ENCODE measurements around the gene FAM151A.

Gene FAM151A

DNA sequence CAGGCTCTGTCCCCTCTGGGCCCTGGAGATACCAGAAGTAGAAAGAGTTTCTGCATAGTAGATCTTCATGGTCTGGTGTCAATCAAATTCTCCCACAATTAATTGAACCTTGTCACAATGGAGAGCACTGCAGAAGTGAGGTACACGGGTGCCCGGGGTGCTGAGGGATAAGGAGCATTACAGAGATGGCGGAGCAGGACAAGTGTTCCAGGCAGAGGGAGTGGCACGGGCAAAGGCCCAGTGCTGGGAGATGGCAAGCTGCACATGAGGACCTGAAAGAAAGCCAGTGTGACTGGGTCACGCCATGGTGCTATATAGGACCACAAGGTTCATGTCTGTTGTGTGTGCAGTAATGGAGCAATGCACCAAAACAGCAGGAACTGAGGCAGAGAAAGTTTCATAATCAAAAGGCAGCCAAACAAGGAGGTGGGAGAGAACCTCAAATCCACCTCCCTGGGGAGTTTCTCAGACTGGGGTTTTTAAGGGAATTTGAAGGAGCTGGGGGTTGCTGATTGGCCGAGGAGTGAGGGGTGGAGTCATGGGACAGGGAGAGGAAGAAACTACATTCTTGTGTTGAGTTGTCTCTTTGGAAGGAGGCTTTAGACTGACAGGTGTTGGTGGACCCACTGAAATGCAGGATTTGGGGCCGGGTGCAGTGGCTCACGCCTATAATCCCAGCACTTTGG lies 47.6 kb downstream of the FAM151A start:
- no peak for DNase-seq

- no peak for DNase-seq
Observed at GRCh38 chr1:54575161-54575560, 48.2 kb downstream of the FAM151A start.

DNA sequence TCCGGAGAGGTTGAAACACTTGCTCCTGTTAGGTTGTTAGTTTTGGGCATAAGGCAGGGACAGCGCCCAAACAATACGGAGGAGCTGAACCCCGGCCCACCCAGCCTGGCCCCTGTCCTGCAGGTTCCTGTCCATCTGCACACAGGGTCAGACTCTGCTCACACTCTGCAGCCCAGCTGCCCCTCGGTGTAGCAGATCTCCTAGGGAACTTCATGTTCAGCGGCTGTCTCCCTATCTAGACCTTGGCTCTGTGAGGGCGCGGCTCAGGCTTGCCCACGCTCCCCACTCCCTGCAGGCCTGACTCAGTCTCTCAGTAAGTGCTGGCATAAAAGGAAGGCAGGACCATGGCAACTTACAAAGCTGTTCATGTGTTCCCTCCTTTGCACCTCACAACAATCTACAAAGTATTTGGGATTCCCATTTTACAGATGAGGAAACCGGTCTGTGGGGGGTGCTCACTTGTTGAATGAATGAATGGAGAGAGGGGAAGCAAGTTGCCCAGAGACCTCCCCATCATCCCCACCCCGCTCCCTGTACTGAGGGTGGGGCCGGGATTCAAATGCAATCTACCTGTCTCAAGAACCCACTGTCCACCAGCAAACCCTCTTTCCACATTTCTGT lies 49.1 kb downstream of the FAM151A start:
- no peak for DNase-seq

DNA sequence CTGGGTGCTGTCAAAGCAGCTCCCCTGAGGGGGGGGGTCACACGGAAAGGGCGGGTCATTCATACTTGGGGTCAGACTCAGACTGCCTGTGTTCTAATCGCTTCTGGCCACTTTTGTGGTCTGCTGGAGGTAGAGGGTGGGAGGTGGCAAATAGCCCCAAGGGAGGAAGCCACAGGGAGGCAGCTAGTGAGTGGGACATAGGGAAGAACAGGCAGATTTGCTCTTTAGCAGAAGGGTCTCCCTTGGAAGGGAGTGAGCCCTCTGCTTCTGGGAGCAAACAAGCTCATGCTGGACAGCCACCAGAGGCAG lies 50.8 kb downstream of the FAM151A start:
- DNase-seq, result no peak

- peak; percentile 32 for DNase-seq
Observed at GRCh38 chr1:54571803-54572541, 51.4 kb downstream of the FAM151A start.

GRCh38 chr1:54571326-54571725 lies 52.0 kb downstream of the FAM151A start:
- DNase-seq, result no peak

GRCh38 chr1:54570161-54570560 lies 53.2 kb downstream of the FAM151A start:
- no peak for DNase-seq

GRCh38 chr1:54569339-54569738 lies 54.0 kb downstream of the FAM151A start:
- DNase-seq, result no peak

DNA sequence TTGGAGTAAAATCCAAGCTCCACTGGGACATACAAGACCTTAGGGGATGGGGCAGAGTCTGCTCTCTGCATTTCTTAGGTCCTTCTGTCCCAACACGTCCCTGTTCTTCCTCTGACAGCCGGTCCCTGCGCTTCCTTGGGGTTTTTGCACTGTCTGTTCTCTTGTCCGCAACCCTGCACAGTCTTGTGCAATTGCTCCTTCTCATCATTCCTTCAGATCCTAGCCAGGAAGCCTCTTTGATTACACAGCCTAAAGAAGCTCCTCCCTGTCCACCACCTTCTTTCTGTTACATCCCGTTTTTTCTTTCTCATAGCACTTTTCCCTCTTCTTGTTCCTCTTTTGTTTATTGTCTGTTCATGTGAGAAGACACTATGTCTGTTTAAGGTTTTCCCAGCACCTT lies 55.4 kb downstream of the FAM151A start:
- no peak for DNase-seq

- DNase-seq, result no peak
Observed at GRCh38 chr1:54566438-54567141, 56.7 kb downstream of the FAM151A start.

- no peak for DNase-seq
Observed at GRCh38 chr1:54565113-54565501, 58.2 kb downstream of the FAM151A start.

GRCh38 chr1:54564312-54565112 lies 58.8 kb downstream of the FAM151A start:
- no peak for DNase-seq

DNA sequence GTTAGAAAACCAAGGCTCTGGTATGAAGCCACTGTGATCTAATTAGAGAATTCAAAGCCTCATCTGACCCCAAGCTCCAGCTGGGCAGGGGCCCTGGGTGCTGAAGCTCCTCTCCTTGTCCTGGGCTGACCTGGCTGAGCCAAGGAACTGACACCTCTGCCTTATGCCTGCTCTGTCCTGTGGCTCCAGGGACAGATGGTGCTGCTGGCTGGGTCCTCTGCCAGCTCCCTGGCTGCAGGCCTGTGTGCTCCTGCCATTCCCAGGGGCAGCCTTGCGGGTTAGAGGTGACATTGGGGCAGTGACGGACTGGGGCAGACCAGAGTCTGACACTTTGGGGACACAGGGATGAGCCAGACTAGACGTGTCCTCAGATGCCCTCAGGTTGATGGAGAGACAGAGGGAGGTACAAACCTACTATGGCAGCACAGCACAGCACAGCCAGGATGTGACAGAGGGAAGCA lies 63.5 kb downstream of the FAM151A start:
- DNase-seq, result no peak
